ENCODE results near the gene PTPN2.
"Not testable (repeated sequence)": the region's sequence is repeated elsewhere in the genome, so short reads cannot be mapped to it uniquely, and the experiment has no call there.

PTPN2 gene

GRCh38 chr18:12890964-12891363 is 6.9 kb upstream of the PTPN2 start:
- no peak for DNase-seq

- no peak for DNase-seq
These were observed 2.6 kb upstream of the PTPN2 start for GRCh38 chr18:12886498-12887126.

GRCh38 chr18:12885500-12885899 is 1.5 kb upstream of the PTPN2 start:
- DNase-seq: no peak

GRCh38 chr18:12884406-12885323 is 628 bp upstream of the PTPN2 start:
- no peak for DNase-seq

GRCh38 chr18:12883372-12883683 is 709 bp downstream of the PTPN2 start:
- DNase-seq: no peak

GRCh38 chr18:12882453-12883371 is 1.3 kb downstream of the PTPN2 start:
- no peak for DNase-seq

GRCh38 chr18:12880541-12880910 is 3.5 kb downstream of the PTPN2 start:
- DNase-seq: no peak

- DNase-seq: no peak
These were observed 4.0 kb downstream of the PTPN2 start for GRCh38 chr18:12879840-12880540.

- not testable (repeated sequence) for DNase-seq
These were observed 9.0 kb downstream of the PTPN2 start for GRCh38 chr18:12874992-12875391.

GRCh38 chr18:12873961-12874567 is 10.0 kb downstream of the PTPN2 start:
- DNase-seq: not testable (repeated sequence)

GRCh38 chr18:12872408-12872807 is 11.6 kb downstream of the PTPN2 start:
- no peak for DNase-seq

GRCh38 chr18:12868576-12868975 is 15.5 kb downstream of the PTPN2 start:
- no peak for DNase-seq

GRCh38 chr18:12867441-12868123 is 16.5 kb downstream of the PTPN2 start:
- DNase-seq: no peak

GRCh38 chr18:12863687-12864216 is 20.3 kb downstream of the PTPN2 start:
- DNase-seq: no peak

- DNase-seq: no peak
These were observed 21.1 kb downstream of the PTPN2 start for GRCh38 chr18:12862874-12863482.

GRCh38 chr18:12862467-12862866 is 21.6 kb downstream of the PTPN2 start:
- no peak for DNase-seq

- no peak for DNase-seq
These were observed 22.4 kb downstream of the PTPN2 start for GRCh38 chr18:12861637-12862036.

- DNase-seq: no peak
These were observed 23.5 kb downstream of the PTPN2 start for GRCh38 chr18:12860530-12860929.

- DNase-seq: no peak
These were observed 25.0 kb downstream of the PTPN2 start for GRCh38 chr18:12858991-12859390.

GRCh38 chr18:12857991-12858544 is 26.0 kb downstream of the PTPN2 start:
- DNase-seq: no peak
